Measurements from ENCODE around the gene VIL1.

VIL1 gene

DNA sequence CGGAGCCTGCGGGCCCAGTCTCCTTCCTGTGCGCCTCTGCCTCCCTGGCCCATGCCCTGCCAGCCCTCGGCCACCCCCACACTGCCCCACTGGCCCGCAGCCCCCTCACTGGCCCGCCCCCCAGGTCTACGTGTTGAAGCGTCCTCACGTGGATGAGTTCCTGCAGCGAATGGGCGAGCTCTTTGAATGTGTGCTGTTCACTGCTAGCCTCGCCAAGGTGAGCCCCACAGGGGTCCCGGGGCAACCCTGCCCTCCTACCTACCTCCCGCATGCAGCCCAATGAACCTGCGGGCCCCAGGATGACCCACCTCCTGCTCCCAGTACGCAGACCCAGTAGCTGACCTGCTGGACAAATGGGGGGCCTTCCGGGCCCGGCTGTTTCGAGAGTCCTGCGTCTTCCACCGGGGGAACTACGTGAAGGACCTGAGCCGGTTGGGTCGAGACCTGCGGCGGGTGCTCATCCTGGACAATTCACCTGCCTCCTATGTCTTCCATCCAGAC, 16.0 kb upstream of the VIL1 start:
- TF ChIP-seq, protein P1, sequence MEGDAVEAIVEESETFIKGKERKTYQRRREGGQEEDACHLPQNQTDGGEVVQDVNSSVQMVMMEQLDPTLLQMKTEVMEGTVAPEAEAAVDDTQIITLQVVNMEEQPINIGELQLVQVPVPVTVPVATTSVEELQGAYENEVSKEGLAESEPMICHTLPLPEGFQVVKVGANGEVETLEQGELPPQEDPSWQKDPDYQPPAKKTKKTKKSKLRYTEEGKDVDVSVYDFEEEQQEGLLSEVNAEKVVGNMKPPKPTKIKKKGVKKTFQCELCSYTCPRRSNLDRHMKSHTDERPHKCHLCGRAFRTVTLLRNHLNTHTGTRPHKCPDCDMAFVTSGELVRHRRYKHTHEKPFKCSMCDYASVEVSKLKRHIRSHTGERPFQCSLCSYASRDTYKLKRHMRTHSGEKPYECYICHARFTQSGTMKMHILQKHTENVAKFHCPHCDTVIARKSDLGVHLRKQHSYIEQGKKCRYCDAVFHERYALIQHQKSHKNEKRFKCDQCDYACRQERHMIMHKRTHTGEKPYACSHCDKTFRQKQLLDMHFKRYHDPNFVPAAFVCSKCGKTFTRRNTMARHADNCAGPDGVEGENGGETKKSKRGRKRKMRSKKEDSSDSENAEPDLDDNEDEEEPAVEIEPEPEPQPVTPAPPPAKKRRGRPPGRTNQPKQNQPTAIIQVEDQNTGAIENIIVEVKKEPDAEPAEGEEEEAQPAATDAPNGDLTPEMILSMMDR (conservative IDR thresholded peaks at IDR 0.05; ENCODE audit: low read depth, low read length) = no peak

DNA sequence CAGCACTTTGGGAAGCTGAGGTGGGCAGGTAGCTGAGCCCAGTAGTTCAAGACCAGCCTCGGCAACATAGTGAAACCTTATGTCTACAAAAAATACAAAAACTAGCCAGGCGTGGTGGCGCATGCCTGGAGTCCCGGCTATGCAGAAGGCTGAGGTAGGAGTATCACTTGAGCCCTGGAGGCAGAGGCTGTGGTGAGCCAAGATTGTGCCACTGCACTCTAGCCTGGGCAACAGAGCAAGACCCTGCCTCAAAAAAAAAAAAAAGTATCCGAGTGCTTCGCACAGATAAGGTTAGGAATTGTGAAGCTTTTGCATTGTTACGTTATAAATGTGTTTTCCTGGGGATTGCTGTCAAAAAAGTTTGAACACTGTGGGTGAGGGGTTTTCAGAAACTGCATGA, 15.1 kb upstream of the VIL1 start:
- no peak overlapping the region for H3K4me3 ChIP-seq (ENCODE audit: low read length)
- DNase-seq (ENCODE audit: low read depth) = no peak
- TF ChIP-seq, protein P1 (conservative IDR thresholded peaks at IDR 0.05; ENCODE audit: low read depth, low read length) = no peak

More for the DNA sequence above, 16.0 kb upstream of the VIL1 start:
- DNase-seq (ENCODE audit: low read depth) = no peak
- no peak overlapping the region for H3K4me3 ChIP-seq (ENCODE audit: low read length)

DNA sequence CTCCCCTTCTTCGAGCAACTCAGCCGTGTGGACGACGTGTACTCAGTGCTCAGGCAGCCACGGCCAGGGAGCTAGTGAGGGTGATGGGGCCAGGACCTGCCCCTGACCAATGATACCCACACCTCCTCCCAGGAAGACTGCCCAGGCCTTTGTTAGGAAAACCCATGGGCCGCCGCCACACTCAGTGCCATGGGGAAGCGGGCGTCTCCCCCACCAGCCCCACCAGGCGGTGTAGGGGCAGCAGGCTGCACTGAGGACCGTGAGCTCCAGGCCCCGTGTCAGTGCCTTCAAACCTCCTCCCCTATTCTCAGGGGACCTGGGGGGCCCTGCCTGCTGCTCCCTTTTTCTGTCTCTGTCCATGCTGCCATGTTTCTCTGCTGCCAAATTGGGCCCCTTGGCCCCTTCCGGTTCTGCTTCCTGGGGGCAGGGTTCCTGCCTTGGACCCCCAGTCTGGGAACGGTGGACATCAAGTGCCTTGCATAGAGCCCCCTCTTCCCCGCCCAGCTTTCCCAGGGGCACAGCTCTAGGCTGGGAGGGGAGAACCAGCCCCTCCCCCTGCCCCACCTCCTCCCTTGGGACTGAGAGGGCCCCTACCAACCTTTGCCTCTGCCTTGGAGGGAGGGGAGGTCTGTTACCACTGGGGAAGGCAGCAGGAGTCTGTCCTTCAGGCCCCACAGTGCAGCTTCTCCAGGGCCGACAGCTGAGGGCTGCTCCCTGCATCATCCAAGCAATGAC, 14.4 kb upstream of the VIL1 start:
- H3K4me3 ChIP-seq (ENCODE audit: low read length) = no peak overlapping the region
- TF ChIP-seq, protein P1 (conservative IDR thresholded peaks at IDR 0.05; ENCODE audit: low read depth, low read length) = no peak
- DNase-seq (ENCODE audit: low read depth) = no peak

DNA sequence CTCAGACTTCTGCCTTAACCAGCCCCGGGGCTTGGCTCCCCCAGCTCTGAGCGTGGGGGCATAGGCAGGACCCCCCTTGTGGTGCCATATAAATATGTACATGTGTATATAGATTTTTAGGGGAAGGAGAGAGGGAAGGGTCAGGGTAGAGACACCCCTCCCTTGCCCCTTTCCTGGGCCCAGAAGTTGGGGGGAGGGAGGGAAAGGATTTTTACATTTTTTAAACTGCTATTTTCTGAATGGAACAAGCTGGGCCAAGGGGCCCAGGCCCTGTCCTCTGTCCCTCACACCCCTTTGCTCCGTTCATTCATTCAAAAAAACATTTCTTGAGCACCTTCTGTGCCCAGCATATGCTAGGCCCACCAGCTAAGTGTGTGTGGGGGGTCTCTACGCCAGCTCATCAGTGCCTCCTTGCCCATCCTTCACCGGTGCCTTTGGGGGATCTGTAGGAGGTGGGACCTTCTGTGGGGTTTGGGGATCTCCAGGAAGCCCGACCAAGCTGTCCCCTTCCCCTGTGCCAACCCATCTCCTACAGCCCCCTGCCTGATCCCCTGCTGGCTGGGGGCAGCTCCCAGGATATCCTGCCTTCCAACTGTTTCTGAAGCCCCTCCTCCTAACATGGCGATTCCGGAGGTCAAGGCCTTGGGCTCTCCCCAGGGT, 13.7 kb upstream of the VIL1 start:
- no peak for DNase-seq (ENCODE audit: low read depth)
- TF ChIP-seq, protein P1 (conservative IDR thresholded peaks at IDR 0.05; ENCODE audit: low read depth, low read length) = no peak
- H3K4me3 ChIP-seq (ENCODE audit: low read length) = no peak overlapping the region

DNA sequence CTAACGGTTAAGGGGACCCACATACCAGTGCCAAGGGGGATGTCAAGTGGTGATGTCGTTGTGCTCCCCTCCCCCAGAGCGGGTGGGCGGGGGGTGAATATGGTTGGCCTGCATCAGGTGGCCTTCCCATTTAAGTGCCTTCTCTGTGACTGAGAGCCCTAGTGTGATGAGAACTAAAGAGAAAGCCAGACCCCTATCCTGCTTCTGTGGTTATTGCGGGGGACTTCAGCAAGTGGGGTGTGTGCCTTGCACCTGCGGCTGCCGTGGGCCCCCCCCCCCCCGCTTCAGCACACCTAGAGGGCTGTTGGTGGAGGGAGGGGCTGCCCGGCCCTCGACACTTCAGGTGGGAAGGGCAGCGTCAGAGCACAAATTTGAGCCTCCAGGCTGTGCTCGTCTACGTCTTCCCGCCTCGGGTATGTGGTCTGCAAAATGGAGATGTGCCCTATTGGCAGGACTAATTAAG, 13.1 kb upstream of the VIL1 start:
- no peak for DNase-seq (ENCODE audit: low read depth)
- H3K4me3 ChIP-seq (ENCODE audit: low read length) = peak overlapping the region; percentile 47
- TF ChIP-seq, protein P1 (conservative IDR thresholded peaks at IDR 0.05; ENCODE audit: low read depth, low read length) = no peak

DNA sequence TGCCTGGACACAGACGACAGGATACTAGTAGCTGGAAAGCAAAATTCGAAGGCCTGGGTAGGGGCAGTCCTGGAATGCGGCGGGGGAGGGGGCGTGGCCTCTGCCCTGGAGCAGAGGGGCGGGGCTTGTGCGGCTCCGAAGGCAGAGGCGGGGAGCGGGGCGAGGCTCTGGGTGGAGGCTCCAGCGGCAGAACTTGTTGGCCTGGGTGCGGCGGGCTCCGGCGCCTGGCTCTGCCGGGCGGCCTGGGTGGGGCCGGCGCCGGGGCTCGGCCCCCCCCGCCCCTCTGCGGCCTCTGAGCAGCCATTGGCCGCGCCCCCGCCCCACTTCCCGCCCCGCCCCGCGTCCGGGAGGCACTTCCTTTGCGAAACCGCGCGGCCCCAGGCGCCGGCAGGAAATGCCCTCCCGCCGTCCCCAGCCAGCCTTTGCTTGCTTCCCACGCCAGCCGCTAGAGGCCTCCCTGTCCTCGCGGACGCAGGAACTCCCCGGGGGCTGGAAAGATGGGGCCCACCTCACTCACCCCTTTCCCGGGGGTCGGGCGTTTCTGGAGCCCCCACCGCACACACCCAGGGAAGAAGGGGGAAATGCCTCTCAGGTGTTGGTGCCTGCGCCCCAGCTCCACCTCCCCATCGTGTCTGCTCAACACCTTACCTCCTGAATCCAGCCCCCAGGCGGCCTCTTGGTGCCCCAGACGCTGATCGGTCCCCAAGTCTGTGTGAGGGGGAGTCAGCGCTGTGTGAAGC, 12.5 kb upstream of the VIL1 start:
- H3K4me3 ChIP-seq (ENCODE audit: low read length) = peak overlapping the region; percentile 61
- DNase-seq (ENCODE audit: low read depth) = peak; percentile 78
- TF ChIP-seq, protein P1 (conservative IDR thresholded peaks at IDR 0.05; ENCODE audit: low read depth, low read length) = peak; percentile 80

All from retinal pigment epithelial cell (primary cell).